Esophagus muscularis mucosa (tissue), 4 donors: ENCODE measurements around the gene PHF2.

ENCODE experiments used
- CTCF ChIP-seq, 3 experiments: fragments of 200-600 bp in 2 of 3; fragments of 450-650 bp in 1 of 3; sonication (generic) in 2 of 3; IDR thresholded peaks; one replicate each; pipeline ENCODE4 v1.5.1; 2017 to 2019; ENCODE audit warnings: antibody characterized with exemption in 3 of 3, mild to moderate bottlenecking in 2 of 3, moderate library complexity in 1 of 3
- EP300 ChIP-seq: sonication (generic); formaldehyde crosslinking; IDR thresholded peaks from one replicate; pipeline ENCODE4 v1.6.1; 2017; ENCODE audit warnings: antibody characterized with exemption
- POLR2A ChIP-seq: fragments of 450-650 bp; IDR thresholded peaks from one replicate; pipeline ENCODE4 v1.6.1; 2017; ENCODE audit warnings: antibody characterized with exemption, moderate library complexity, mild to moderate bottlenecking, low read depth
- POLR2AphosphoS5 ChIP-seq, 2 donors: sonication (generic); formaldehyde crosslinking; IDR thresholded peaks; one replicate each; pipeline ENCODE4 v1.6.1; 2017; ENCODE audit warnings: antibody characterized with exemption in 2 of 2

GRCh38 chr9:93661591-93661990 lies 85.2 kb downstream of the PHF2 start:
- TF ChIP-seq POLR2AphosphoS5 (IDR thresholded peaks at IDR 0.05), result no peak
- no peak for TF ChIP-seq CTCF (IDR thresholded peaks at IDR 0.05)
- no peak for TF ChIP-seq POLR2A
- TF ChIP-seq EP300, result no peak
